Measurements from ENCODE around the gene SDHC. TPM values are rescaled to one million over a fixed set of nuclear protein-coding genes. Genes with fewer than 3 reads are reported as not detected.

SDHC gene
- total RNA-seq, 4 donors from 2014 or later, result 27.1 to 41.8 (median 34.4) TPM

GRCh38 chr1:161382214-161383019, 68.2 kb downstream of the SDHC start:
- TF ChIP-seq CTCF (IDR thresholded peaks at IDR 0.05; ENCODE audit: low read depth), result no peak

- TF ChIP-seq CTCF (IDR thresholded peaks at IDR 0.05; ENCODE audit: low read depth), result no peak
These were observed 74.5 kb downstream of the SDHC start for GRCh38 chr1:161388639-161389038.

- no peak for TF ChIP-seq CTCF (IDR thresholded peaks at IDR 0.05; ENCODE audit: low read depth)
These were observed 75.7 kb downstream of the SDHC start for GRCh38 chr1:161389691-161390558.

- TF ChIP-seq CTCF (IDR thresholded peaks at IDR 0.05; ENCODE audit: low read depth), result no peak
These were observed 76.3 kb downstream of the SDHC start for GRCh38 chr1:161390559-161390858.

- no peak for TF ChIP-seq CTCF (IDR thresholded peaks at IDR 0.05; ENCODE audit: low read depth)
These were observed 77.4 kb downstream of the SDHC start for GRCh38 chr1:161391611-161392010.

- no peak for TF ChIP-seq CTCF (IDR thresholded peaks at IDR 0.05; ENCODE audit: low read depth)
These were observed 79.0 kb downstream of the SDHC start for GRCh38 chr1:161393151-161393550.

GRCh38 chr1:161398900-161399256, 84.7 kb downstream of the SDHC start:
- no peak for TF ChIP-seq CTCF (IDR thresholded peaks at IDR 0.05; ENCODE audit: low read depth)

All from subcutaneous adipose tissue (tissue), 4 donors.